EH (cell line): ENCODE measurements around the gene PDS5A.
"Not testable (repeated sequence)": the region's sequence is repeated elsewhere in the genome, so short reads cannot be mapped to it uniquely, and the experiment has no call there.

Experiments
- DNase-seq: peaks from one replicate; pipeline ENCODE4 v3.0.0-alpha.2; 2015; ENCODE audit warnings: low read depth

PDS5A gene

DNA sequence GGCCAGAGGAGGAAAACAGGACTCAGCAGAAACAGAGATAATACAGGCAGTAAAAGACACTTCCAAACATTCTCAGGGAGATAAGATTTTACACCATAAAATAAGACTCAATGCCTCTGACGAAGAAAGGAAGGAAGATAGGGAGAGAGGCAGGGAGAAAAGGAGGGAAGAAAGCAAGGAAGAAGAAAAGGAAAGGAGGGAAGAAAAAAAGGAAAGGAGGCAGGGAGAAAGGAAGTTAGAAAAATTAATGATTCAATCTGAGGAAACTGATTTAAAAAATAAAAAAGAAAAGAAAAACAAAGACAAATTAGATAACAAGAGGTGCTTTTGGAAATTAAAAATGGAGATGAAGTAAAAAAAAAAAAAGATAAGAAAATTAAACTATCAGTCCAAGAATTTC, 72.1 kb downstream of the PDS5A start:
- DNase-seq, result no peak

DNA sequence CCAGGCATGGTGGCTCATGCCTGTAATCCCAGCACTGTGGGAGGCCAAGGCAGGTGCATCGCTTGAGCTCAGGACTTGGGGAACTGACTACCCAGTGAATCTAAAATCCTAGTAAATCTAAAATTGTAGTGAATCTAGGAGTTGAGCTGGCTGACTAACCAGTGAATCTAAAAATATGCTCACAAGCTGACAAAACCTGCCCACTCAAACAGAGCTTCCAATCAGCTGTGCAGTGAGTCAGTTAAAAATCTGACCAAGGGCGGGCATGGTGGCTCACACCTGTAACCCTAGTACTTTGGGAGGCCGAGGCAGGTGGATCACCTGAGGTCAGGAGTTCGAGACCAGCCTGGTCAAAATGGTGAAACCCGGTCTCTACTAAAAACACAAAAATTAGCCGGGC, 72.7 kb downstream of the PDS5A start:
- not testable (repeated sequence) for DNase-seq

DNA sequence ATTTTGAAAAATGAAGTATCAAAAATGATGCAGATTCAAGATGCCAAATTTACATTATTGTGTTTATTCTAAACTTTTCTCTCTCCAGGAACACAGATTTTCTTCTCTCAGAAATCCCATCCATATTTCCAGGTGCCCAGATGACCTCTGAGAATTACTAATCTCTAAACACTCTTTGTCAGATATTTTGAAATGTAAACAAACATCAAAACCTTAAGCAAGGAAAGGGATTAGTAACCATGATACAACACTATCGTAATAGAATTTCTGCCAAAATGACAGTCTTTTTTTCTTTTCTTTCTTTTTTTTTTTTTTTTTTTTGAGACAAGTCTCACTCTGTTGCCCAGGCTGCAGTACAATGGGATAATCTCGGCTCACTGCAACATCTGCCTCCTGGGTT, 76.7 kb downstream of the PDS5A start:
- DNase-seq, result no peak

- DNase-seq, result no peak
These were observed 78.4 kb downstream of the PDS5A start for GRCh38 chr4:39899291-39899690.

DNA sequence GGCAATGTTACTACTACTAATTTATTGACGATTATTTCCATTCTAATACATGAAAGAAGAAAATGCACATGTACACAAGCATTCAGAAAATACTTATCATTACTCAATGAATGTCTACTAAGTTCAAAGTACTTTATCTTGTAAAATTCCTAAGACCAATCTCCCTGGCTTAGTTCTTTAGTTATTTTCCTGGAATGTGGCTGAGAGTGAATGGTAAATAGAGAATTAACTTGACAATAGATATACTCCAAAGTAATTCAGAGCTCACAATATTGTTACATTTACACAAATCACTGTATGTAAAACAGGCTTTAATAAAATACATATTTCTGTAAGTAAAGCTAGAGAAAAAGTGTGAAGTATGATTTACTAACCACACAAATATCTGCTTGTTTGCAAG, 79.7 kb downstream of the PDS5A start:
- no peak for DNase-seq

- DNase-seq, result no peak
These were observed 84.0 kb downstream of the PDS5A start for GRCh38 chr4:39893693-39894072.

GRCh38 chr4:39892988-39893692, 84.6 kb downstream of the PDS5A start:
- no peak for DNase-seq

GRCh38 chr4:39889226-39889625, 88.5 kb downstream of the PDS5A start:
- no peak for DNase-seq

- no peak for DNase-seq
These were observed 89.2 kb downstream of the PDS5A start for GRCh38 chr4:39888541-39888940.

GRCh38 chr4:39883646-39884045, 94.1 kb downstream of the PDS5A start:
- peak; percentile 18 for DNase-seq

GRCh38 chr4:39881789-39882188, 95.9 kb downstream of the PDS5A start:
- no peak for DNase-seq

GRCh38 chr4:39877971-39878370, 99.7 kb downstream of the PDS5A start:
- no peak for DNase-seq

DNA sequence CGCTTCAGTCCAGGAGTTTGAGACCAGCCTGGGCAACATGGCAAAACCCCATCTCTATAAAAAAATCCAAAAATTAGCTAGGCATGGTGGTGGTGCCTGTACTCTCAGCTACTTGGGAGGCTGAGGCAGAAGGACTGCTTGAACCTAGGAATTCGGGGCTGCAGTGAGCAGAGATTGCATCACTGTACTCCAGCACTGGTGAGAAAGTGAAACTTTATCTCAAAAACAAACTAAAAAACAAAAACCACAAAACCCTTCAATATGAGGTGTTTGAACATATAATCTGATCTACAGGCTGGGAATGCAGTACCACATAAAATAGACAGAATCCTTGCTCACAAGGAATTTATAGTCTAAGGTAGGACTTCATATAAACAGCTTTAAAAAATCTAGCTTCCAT, 103.9 kb downstream of the PDS5A start:
- peak; percentile 9 for DNase-seq

- no peak for DNase-seq
These were observed 112.4 kb downstream of the PDS5A start for GRCh38 chr4:39865280-39865679.

GRCh38 chr4:39864391-39864790, 113.3 kb downstream of the PDS5A start:
- no peak for DNase-seq

DNA sequence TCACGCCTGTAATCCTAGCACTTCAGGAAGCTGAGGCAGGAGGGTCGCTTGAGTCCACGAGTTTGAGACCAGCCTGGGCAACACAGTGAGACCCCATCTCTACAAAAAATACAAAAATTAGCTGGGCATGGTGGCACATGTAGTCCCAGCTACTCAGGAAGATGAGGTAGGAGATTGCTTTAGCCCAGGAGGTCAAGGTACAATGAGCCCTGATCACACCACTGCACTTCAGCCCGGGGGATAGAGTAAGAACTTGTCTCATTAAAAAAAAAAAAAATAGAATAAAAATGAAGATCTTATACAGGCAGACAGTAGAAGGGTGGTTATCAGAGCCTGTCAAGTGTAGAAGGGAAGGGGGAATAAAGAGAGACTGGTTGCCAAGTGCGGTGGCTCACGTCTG, 116.9 kb downstream of the PDS5A start:
- DNase-seq, result no peak

- peak; percentile 77 for DNase-seq
These were observed 121.7 kb downstream of the PDS5A start for GRCh38 chr4:39855909-39856512.

GRCh38 chr4:39852636-39853035, 125.1 kb downstream of the PDS5A start:
- DNase-seq, result no peak

DNA sequence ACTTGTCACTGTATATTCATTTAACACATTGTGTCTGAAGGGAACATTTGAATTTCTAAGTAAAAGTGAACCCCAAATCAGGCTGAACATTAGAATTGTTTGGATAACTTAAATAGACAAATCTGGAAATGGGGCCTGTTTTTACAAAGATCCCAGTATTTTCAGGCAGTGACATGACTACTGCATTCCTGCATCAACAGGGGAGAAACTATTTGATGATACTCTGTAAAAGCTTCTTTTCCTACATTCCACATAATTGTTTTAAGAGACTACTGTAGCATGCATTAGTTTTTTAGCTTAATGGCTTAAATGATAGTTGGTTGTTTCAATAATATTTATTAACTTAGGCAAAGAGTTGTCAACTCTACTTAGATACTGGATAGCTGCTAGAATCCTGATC, 127.0 kb downstream of the PDS5A start:
- DNase-seq, result peak; percentile 49

GRCh38 chr4:39846705-39847104, 131.0 kb downstream of the PDS5A start:
- DNase-seq, result no peak

DNA sequence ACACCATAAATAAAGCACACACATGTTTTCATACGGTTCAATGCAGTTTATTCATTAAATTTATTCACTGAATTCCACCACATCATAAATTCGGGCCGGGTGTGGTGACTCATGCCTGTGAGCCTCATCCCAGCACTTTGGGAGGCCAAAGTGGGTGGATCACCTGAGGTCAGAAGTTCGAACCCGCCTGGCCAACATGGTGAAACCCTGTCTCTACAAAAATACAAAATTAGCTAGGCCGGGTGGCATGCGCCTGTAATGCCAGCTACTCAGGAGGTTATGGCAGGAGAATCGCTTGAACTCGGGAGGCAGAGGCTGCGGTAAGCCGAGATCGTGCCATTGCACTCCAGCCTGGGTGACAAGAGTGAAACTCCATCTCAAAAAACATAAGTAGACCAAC, 131.6 kb downstream of the PDS5A start:
- DNase-seq, result peak; percentile 55

DNA sequence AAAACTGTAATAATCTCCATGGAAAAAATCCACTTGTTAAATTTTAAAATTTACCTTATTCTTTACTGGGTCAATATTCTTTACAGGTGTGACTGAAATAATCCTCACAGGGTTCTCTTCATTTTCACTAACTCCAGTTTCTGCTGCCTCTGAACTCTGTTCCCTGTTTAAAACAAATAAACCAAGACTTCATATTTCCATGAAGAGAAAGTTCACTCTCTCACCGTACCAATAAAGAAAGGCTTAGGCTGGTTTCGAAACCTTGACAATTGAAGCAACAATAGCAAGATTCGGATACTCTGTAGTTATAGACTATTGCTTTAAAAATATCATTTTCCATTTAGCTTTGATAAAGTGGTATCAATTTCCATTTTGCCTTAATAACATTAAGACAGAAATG, 135.8 kb downstream of the PDS5A start:
- no peak for DNase-seq

- DNase-seq, result not testable (repeated sequence)
These were observed 137.2 kb downstream of the PDS5A start for GRCh38 chr4:39840516-39840915.

DNA sequence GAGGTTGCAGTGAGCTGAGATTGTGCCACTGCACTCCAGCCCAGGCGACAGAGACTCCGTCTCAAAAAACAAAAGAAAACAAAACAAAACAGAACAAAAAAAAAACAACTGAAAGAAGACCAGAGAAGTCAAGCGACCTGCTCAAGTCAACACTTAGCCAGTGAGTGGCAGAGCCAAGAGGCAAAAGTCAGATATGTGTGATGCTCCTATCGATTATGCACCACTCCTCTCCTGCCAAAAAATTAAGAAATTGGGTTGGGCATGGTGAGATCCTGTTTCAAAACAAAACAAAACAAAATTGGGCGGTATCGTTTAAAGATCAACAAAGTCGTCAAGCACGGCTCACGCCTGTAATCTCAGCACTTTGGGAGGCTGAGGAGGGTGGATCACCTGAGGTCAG, 137.7 kb downstream of the PDS5A start:
- DNase-seq, result no peak
